ENCODE measurements around the gene MAP2K3. TPM values are rescaled to one million over a fixed set of nuclear protein-coding genes. Genes with fewer than 3 reads are reported as not detected.

Gene MAP2K3
- total and polyA plus RNA-seq, 2 of the 8 experiments (the other 6 are each of a cell fraction or from before 2014, with no cell fraction given), result 16.9 to 33.5 TPM

GRCh38 chr17:21272250-21272649, 12.3 kb upstream of the MAP2K3 start:
- Histone ChIP-seq H3K79me2 (ENCODE audit: control insufficient read depth in 1 of 2, insufficient read depth in 2 of 2, low read length in 2 of 2) (no peaks in the 10 kb centered on the region), H3K18ac (ENCODE audit: extremely low read depth, low read length) (no peak overlapping the region), H2BK12ac (ENCODE audit: low read depth, low read length) (peak overlapping the region; percentile 75; the same call in 1 of the 2 replicates), H4K8ac (ENCODE audit: extremely low read depth, insufficient read depth, low read length) (0 out of 2 replicates have a peak overlapping the region, but pooled peaks have one; percentile 20), H2BK15ac (ENCODE audit: low read length) (no peak overlapping the region), H3K23me2 (ENCODE audit: low read depth, low read length) (peaks cover 7% of the 10 kb centered on the region; the same call in 1 of the 2 replicates), H3K23ac (ENCODE audit: insufficient read length) (no peak overlapping the region), H3K9ac (replicated peaks in 1 of 4; ENCODE audit: extremely low read depth in 1 of 4, low read depth in 3 of 4, low read length in 3 of 4) (no peak overlapping the region), H2BK20ac (ENCODE audit: low read length) (no peak overlapping the region), H3K4me1 (replicated peaks in 1 of 4; ENCODE audit: control insufficient read depth in 3 of 4, insufficient read depth in 4 of 4, low read length in 3 of 4) (peaks cover 0 to 1% (median 0%) of the 10 kb centered on the region in 4 experiments; a peak in 3 of 7 replicates), H2BK5ac (ENCODE audit: low read depth, low read length) (no peak overlapping the region), H3K9me3 (ENCODE audit: insufficient read depth in 2 of 2, low read depth in 1 of 2, low read length in 1 of 2) (no peaks in the 10 kb centered on the region), H4K91ac (replicated peaks; ENCODE audit: insufficient read length, low read length) (no peak overlapping the region), H3K56ac (replicated peaks; ENCODE audit: insufficient read length, low read depth, low read length) (no peak overlapping the region), H2AK5ac (ENCODE audit: low read depth, low read length) (no peak overlapping the region), H3K27ac (ENCODE audit: low read depth, low read length) (no peak overlapping the region), H4K5ac (ENCODE audit: insufficient read length, low read depth, low read length) (no peak overlapping the region), H3K27me3 (replicated peaks in 1 of 4; ENCODE audit: control insufficient read depth in 3 of 4, extremely low read depth in 1 of 4, insufficient read depth in 3 of 4, low read length in 3 of 4) (peaks cover 3 to 22% (median 15%) of the 10 kb centered on the region in 4 experiments), H3K4me2 (ENCODE audit: insufficient read depth in 1 of 2, low read depth in 2 of 2, low read length in 2 of 2) (no peak overlapping the region), H3K14ac (ENCODE audit: insufficient read length) (no peak overlapping the region), H3K36me3 (ENCODE audit: control insufficient read depth in 2 of 4, insufficient read depth in 4 of 4, low read length in 3 of 4) (no peaks in the 10 kb centered on the region), H3K4ac (replicated peaks; ENCODE audit: insufficient read length, low read depth, low read length) (no peak overlapping the region), H4K20me1 (replicated peaks in 1 of 2; ENCODE audit: control insufficient read depth in 1 of 2, insufficient read depth in 2 of 2, low read length in 2 of 2) (no peaks in the 10 kb centered on the region), H3K79me1 (ENCODE audit: low read depth, low read length) (no peaks in the 10 kb centered on the region; the same call in 1 of the 2 replicates), H2BK120ac (replicated peaks; ENCODE audit: low read depth, low read length) (no peak overlapping the region), H3K4me3 (ENCODE audit: extremely low read depth in 1 of 4, insufficient read depth in 2 of 4, low read depth in 3 of 4, low read length in 4 of 4) (no peak overlapping the region), H2AFZ (ENCODE audit: low read length) (no peak overlapping the region)
- ChIA-PET POLR2A (ENCODE audit: partially characterized antibody) (no interaction called here), CTCF (ENCODE audit: partially characterized antibody) (no interaction called here)
- DNase-seq (ENCODE audit: low read depth in 1 of 2, low spot score in 2 of 2) (no peak), FAIRE-seq (no peak)
- 77% methylated on average over 3 of the region's 3 CpGs; no CpG with 5 or more reads in 1 of the 2 experiments for WGBS, 2 experiments (ENCODE audit: extremely low coverage in 1 of 2, insufficient coverage in 1 of 2, insufficient read length in 1 of 2, insufficient replicate concordance in 2 of 2, low coverage in 1 of 2, low lambda C conversion rate in 2 of 2, missing lambda C conversion rate in 1 of 2)
- no peak for TF ChIP-seq KDM1A (IDR thresholded peaks at IDR 0.05; ENCODE audit: borderline replicate concordance, low read length)
